ENCODE data around the gene KCNMA1. TPM values are rescaled to one million over a fixed set of nuclear protein-coding genes. Genes with fewer than 3 reads are reported as not detected.

KCNMA1 gene
- total RNA-seq, 1 experiment from 2014 or later = 0.49 TPM

DNA sequence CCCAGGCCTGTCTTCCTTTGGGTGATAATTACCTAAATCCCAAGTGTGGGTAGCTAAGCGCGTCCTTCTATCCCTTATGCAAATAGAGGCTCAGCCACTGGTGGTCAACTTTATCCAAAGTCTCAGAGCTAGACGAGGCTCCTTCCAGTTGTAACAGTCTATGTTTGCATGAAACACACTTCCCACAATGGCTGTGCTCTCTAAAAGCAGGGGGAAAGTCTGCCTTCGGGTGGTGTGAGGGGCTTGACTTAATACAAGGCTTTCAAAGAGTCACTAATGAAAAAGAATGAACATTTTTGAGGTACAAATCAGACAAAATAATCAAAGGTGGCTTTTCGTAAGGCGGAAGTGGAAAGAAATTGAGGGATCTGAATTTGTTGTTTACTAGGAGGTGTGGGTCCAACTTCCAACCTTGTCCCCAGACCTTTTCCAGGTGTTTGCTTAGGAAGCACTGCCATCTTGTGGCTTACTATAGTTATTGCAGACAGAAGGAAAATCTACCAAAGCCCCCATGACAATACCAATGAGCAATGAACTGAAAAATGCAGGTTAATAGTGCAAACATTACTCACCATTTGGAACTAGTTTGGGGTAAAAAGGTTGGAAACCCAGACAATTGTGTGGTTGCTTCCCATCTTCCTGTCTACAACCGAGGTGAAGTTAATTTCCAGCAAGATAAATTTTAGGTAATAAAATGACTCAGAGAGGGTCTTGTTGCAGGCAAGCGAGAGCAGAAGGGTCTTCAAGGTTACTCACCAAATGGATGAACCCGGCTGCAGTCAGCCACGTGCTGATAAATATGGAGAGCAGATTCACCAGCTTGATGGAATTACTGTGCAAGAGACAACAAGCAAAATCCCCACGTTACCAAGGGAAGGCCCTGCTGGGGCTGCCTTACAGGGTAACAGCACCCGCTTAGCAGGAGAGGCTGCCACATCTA, 525.7 kb downstream of the KCNMA1 start:
- Histone ChIP-seq H3K4me1 (ENCODE audit: control insufficient read depth in 1 of 2, insufficient read depth in 2 of 2, low read length in 2 of 2) (no peaks in the 10 kb centered on the region), H3K4me2 (ENCODE audit: low read length) (no peak overlapping the region), H3K27me3 (ENCODE audit: insufficient read depth, low read length) (peaks cover 12% of the 10 kb centered on the region), H3K9me2 (ENCODE audit: insufficient read depth) (no peaks in the 10 kb centered on the region), H2AFZ (ENCODE audit: low read depth, low read length, poor library complexity, severe bottlenecking) (peak overlapping the region; percentile 27), H3K9me3 (ENCODE audit: control insufficient read depth in 1 of 2, insufficient read depth in 1 of 2, low read depth in 1 of 2, low read length in 2 of 2) (no peaks in the 10 kb centered on the region), H3K27ac (ENCODE audit: low read depth, low read length) (no peak overlapping the region), H3K79me2 (ENCODE audit: insufficient read depth, low read length) (no peaks in the 10 kb centered on the region), H3K4me3 (replicated peaks in 1 of 2; ENCODE audit: low read depth in 1 of 2, low read length in 2 of 2) (no peak overlapping the region), H3K9ac (ENCODE audit: low read length) (no peak overlapping the region), H4K20me1 (ENCODE audit: insufficient read depth) (no peaks in the 10 kb centered on the region), H3K36me3 (ENCODE audit: control insufficient read depth in 1 of 2, insufficient read depth in 2 of 2, low read length in 2 of 2) (no peaks in the 10 kb centered on the region)
- BruUV-seq (replicated peaks) = no TSS peak
- DNase-seq (ENCODE audit: low read depth, low spot score) (peak; percentile 16), ATAC-seq (peak; percentile 86)
- CTCF ChIA-PET = no interaction called here
- TF ChIP-seq ZFX (IDR thresholded peaks at IDR 0.05) = no peak
- TF ChIP-seq, protein P1, sequence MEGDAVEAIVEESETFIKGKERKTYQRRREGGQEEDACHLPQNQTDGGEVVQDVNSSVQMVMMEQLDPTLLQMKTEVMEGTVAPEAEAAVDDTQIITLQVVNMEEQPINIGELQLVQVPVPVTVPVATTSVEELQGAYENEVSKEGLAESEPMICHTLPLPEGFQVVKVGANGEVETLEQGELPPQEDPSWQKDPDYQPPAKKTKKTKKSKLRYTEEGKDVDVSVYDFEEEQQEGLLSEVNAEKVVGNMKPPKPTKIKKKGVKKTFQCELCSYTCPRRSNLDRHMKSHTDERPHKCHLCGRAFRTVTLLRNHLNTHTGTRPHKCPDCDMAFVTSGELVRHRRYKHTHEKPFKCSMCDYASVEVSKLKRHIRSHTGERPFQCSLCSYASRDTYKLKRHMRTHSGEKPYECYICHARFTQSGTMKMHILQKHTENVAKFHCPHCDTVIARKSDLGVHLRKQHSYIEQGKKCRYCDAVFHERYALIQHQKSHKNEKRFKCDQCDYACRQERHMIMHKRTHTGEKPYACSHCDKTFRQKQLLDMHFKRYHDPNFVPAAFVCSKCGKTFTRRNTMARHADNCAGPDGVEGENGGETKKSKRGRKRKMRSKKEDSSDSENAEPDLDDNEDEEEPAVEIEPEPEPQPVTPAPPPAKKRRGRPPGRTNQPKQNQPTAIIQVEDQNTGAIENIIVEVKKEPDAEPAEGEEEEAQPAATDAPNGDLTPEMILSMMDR (IDR thresholded peaks at IDR 0.05 in 2 of 3, conservative IDR thresholded peaks at IDR 0.05 in 1 of 3; ENCODE audit: borderline replicate concordance in 1 of 3, insufficient read depth in 1 of 3, low read depth in 2 of 3, low read length in 2 of 3) = peak; percentile 46 to 83 (median 72); a peak in 5 of 6 replicates
- peak; percentile 83 for TF ChIP-seq RAD21 (IDR thresholded peaks at IDR 0.05; ENCODE audit: low read depth)
- RAD21 ChIA-PET (ENCODE audit: low non-redundant PET in 1 of 2, low total read pairs in 2 of 2, uncharacterized antibody in 2 of 2, unreplicated experiment in 2 of 2) = no interaction called here
- POLR2A ChIA-PET = no interaction called here
- intact Hi-C loops (cut with micrococcal nuclease) = loop anchor here (5.0 kb wide), 1 partner anchor 1075 kb away; no protein-coding TSS in a partner anchor

DNA sequence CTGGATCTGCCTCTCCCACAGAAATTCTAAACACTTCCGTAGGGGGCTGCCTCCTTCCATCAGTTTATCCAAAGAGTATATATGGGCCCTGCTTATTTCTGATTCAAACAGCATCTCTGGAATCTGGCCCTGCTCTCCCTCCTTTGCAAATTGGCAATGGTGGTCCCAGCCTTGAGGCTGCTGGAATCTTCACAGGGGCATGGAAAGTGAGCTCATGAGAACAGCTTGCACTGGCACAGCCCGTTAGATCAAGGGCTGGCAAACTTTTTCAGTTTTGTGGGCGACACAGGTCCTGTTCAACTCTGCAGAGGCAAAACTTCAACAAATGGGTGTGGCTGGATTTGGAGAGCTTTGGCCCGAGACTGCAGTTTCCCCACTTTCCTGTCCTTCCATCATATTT, 526.9 kb downstream of the KCNMA1 start:
- H3K9me2 ChIP-seq (ENCODE audit: insufficient read depth) = no peaks in the 10 kb centered on the region
- BruUV-seq (replicated peaks) = no TSS peak
- no peak overlapping the region for H3K9ac ChIP-seq (ENCODE audit: low read length)
- ChIA-PET POLR2A (no interaction called here), RAD21 (ENCODE audit: low non-redundant PET in 1 of 2, low total read pairs in 2 of 2, uncharacterized antibody in 2 of 2, unreplicated experiment in 2 of 2) (no interaction called here), CTCF (no interaction called here)
- no peak overlapping the region for H3K4me3 ChIP-seq (replicated peaks in 1 of 2; ENCODE audit: low read depth in 1 of 2, low read length in 2 of 2)
- no peaks in the 10 kb centered on the region for H4K20me1 ChIP-seq (ENCODE audit: insufficient read depth)
- no peaks in the 10 kb centered on the region for H3K36me3 ChIP-seq (ENCODE audit: control insufficient read depth in 1 of 2, insufficient read depth in 2 of 2, low read length in 2 of 2)
- no peaks in the 10 kb centered on the region for H3K4me1 ChIP-seq (ENCODE audit: control insufficient read depth in 1 of 2, insufficient read depth in 2 of 2, low read length in 2 of 2)
- H3K27ac ChIP-seq (ENCODE audit: low read depth, low read length) = no peak overlapping the region
- TF ChIP-seq ELF1 (IDR thresholded peaks at IDR 0.05; ENCODE audit: borderline replicate concordance, low read depth) = no peak
- no peak for TF ChIP-seq FOSL1 (IDR thresholded peaks at IDR 0.05; ENCODE audit: low read depth)
- TF ChIP-seq EZH2phosphoT487 (IDR thresholded peaks at IDR 0.05; ENCODE audit: borderline replicate concordance) = no peak
- TF ChIP-seq, protein P2, sequence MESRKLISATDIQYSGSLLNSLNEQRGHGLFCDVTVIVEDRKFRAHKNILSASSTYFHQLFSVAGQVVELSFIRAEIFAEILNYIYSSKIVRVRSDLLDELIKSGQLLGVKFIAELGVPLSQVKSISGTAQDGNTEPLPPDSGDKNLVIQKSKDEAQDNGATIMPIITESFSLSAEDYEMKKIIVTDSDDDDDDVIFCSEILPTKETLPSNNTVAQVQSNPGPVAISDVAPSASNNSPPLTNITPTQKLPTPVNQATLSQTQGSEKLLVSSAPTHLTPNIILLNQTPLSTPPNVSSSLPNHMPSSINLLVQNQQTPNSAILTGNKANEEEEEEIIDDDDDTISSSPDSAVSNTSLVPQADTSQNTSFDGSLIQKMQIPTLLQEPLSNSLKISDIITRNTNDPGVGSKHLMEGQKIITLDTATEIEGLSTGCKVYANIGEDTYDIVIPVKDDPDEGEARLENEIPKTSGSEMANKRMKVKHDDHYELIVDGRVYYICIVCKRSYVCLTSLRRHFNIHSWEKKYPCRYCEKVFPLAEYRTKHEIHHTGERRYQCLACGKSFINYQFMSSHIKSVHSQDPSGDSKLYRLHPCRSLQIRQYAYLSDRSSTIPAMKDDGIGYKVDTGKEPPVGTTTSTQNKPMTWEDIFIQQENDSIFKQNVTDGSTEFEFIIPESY (IDR thresholded peaks at IDR 0.05; ENCODE audit: extremely low read depth, insufficient replicate concordance, low read length) = no peak
- no peaks in the 10 kb centered on the region for H3K9me3 ChIP-seq (ENCODE audit: control insufficient read depth in 1 of 2, insufficient read depth in 1 of 2, low read depth in 1 of 2, low read length in 2 of 2)
- DNase-seq (ENCODE audit: low read depth, low spot score) (no peak), ATAC-seq (no peak)
- intact Hi-C loops (cut with micrococcal nuclease) = loop anchor here (5.0 kb wide), 1 partner anchor 1073 kb away; no protein-coding TSS in a partner anchor
- no peak overlapping the region for H3K4me2 ChIP-seq (ENCODE audit: low read length)
- no peak overlapping the region for H2AFZ ChIP-seq (ENCODE audit: low read depth, low read length, poor library complexity, severe bottlenecking)
- no peaks in the 10 kb centered on the region for H3K79me2 ChIP-seq (ENCODE audit: insufficient read depth, low read length)
- H3K27me3 ChIP-seq (ENCODE audit: insufficient read depth, low read length) = peaks cover 12% of the 10 kb centered on the region

Measured in HCT116 (cell line).